HG03575 (cell line): ENCODE data around the gene SNTA1.
"Not testable (repeated sequence)": the region's sequence is repeated elsewhere in the genome, so short reads cannot be mapped to it uniquely, and the experiment has no call there.

Experiments
- ATAC-seq: cut with Tn5 transposase; IDR thresholded peaks from one replicate; pipeline ENCODE4 v1.9.1; 2021; ENCODE audit not compliant: unreplicated experiment, insufficient number of reproducible peaks, low FRiP score; ENCODE audit errors: extremely low read depth

Gene SNTA1

DNA sequence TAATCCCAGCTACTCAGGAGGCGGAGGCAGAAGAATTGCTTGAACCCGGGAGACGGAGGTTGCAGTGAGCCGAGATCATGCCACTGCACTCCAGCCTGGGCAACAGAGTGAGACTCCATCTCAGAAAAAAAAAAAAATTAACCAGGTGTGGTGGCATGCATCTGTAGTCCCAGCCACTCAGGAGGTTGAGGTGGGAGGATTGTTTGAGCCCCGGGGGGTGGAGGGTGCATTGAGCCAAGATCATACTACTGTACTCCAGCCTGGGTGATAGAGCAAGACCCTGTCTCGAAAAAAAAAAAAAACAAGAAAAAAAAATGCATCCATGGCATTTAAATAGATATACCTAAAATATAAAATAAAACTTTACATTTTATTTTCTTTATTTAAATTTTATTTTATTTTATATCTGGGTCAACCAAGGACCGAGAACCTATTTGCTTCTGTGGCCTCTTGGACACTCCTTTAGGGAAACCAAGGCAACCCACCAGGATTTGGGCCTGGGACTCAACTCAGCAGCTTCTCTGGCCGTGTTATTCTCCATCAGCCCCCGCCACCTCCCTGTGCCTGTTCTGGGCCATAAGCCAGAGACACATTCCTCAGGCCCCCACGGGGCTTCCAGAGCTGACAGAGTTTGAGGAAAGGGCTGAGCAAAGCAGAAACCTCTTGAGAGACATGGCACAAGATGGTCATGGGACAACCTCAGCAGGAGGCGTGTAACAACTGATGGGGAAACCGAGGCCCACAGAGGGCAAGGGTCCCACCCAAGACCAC is 6.2 kb downstream of the SNTA1 start:
- ATAC-seq, result no peak

- no peak for ATAC-seq
Measured at GRCh38 chr20:33434434-33434833, 9.1 kb downstream of the SNTA1 start.

- no peak for ATAC-seq
Measured at GRCh38 chr20:33433465-33434234, 9.9 kb downstream of the SNTA1 start.

DNA sequence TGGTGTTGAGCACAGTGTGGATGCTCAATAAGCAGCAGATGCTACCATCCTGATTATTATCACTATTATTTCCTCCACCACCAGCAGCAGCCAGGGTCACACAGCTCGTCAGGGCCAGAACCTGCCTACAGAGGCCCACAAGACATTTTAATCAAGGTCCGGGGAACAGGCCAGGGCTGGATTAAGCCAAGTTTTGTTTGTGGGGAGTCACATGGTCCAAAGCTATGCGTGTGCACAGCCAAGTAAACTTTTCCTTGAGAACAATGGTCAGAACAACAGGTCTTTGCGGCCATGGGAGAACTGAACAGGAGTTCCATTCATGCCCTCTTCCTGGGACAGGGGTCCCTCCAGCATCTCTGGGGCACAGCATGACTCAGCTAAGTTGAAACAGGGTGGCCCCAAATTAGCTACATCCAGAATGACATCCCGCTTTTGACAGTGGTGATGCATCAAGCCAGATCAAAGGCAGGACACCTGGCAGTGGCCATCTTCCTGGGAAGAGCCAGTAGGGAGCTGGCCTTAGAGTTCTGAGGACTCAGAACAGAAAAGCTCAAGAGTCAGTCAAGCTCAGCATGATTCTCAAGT is 11.7 kb downstream of the SNTA1 start:
- no peak for ATAC-seq

DNA sequence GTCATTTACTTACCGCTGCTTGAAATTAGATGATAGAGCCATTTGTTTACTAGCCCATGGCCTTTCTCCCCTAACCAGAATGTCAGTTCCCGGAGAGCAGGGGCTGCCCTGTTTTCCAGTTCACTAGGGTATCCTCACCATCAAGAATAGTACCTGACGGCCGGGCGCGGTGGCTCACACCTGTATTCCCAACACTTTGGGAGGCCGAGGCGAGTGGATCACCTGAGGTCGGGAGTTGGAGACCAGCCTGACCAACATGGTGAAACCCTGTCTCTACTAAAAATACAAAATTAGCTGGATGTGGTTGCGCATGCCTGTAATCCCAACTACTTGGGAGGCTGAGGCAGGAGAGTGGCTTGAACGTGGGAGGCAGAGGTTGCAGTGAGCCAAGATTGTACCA is 19.7 kb downstream of the SNTA1 start:
- not testable (repeated sequence) for ATAC-seq

GRCh38 chr20:33423141-33423834 is 20.3 kb downstream of the SNTA1 start:
- ATAC-seq, result no peak

DNA sequence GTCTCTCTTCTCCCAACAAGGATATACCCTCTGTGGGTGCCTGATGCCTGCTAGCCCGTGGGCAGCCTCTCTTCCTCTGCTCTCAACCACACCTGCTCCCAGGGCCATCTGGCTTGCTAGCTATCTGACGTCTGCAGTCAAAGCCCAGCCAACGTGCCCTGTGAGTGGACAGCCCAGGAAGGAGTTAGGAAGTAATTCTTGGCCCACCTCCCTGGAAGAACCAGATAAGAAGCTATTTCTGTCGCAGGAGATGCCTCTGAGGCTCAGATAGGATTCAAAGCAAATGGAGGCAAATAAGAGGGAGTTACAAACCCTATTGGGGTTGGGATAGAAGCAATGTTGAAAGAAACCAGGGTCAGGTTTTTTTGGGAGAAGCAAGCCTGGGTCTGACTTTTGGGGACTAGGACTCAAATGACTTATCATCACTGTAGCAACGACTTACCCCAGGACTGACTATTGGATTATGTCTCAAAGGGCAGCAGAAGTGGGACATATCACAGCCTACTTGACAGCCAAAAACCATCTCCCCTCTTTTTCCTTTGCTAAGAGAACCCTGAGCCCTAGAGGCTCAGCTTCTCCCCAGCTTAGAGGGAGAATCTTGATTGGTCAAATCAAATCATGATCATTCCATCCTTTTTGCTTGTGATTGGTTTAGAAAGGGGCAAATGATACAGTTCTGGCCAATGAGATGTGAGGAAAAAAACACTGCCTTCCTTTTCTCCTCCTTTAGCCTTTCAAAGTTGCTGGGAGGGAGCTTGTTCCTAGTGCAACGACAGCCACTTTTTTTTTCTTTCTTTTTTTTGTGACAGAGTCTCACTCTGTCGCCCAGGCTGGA is 24.2 kb downstream of the SNTA1 start:
- no peak for ATAC-seq

DNA sequence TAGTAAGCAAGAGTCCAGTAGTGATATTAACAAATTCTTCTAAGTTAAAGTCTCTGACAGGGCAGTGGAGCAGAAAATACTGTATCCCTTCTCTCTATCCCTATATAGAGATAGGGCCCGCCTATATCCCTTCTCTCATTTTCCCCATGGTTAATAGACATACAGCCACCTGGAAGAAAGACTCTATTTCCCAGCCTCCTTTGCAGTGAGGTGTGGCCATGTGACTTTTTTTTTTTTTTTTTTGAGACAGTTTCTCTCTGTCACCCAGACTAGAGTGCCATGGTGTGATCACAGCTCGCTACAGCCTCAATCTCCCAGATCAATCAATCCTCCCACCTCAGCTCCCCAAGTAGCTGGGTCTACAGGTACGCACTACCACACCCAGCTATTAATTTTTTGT is 25.5 kb downstream of the SNTA1 start:
- no peak for ATAC-seq

GRCh38 chr20:33415948-33416347 is 27.6 kb downstream of the SNTA1 start:
- ATAC-seq, result no peak

DNA sequence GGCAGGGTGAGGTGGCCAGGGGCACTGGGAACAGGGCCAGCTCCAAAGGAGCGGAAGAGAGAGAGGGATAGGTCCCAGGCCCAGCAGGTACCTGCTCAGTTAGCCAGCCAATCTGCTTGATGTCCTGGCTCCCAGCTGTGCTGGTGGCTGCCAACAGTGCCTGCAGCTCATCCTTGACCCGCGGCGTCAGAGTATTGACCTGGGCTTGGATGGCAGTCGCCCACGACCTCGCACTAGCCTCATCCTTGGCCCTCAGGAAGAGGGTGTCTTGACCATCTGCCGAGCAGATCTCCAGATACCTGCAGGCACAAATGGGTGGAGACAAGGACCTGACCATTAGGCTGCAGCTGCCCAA is 31.1 kb downstream of the SNTA1 start:
- no peak for ATAC-seq

GRCh38 chr20:33411711-33412483 is 31.7 kb downstream of the SNTA1 start:
- ATAC-seq, result no peak

- ATAC-seq, result no peak
Measured at GRCh38 chr20:33411242-33411641, 32.3 kb downstream of the SNTA1 start.

DNA sequence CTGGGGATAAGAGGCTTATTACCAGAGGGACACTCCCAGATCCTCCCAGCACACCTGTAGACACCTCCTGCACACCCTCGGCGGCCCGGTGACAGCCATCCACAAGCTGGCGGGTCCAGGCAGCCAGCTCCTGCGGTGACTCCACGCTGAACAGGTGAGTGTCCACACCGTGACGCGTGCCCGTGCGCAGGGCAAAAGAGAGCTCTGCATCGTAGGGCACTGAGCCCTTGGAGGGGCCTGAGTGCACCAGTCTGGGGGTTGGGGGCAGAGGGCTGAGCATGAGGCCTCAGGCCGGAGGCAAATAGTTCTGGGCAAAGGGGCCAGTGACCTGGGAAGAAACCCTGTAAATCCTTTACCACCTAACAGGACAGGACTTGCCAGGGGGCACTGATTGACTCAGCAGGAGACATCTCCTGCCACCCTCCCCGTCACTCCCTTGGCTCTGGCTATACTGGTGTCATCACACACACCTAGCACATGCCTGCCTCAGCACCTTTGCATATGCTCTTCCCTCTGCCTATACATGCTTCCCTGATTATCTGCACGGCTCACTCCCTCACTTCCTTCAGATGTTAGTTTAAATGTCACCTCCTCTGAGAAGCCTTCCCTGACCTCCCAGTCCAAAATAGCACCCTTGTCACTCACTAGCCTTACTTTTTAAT is 33.4 kb downstream of the SNTA1 start:
- ATAC-seq, result no peak

DNA sequence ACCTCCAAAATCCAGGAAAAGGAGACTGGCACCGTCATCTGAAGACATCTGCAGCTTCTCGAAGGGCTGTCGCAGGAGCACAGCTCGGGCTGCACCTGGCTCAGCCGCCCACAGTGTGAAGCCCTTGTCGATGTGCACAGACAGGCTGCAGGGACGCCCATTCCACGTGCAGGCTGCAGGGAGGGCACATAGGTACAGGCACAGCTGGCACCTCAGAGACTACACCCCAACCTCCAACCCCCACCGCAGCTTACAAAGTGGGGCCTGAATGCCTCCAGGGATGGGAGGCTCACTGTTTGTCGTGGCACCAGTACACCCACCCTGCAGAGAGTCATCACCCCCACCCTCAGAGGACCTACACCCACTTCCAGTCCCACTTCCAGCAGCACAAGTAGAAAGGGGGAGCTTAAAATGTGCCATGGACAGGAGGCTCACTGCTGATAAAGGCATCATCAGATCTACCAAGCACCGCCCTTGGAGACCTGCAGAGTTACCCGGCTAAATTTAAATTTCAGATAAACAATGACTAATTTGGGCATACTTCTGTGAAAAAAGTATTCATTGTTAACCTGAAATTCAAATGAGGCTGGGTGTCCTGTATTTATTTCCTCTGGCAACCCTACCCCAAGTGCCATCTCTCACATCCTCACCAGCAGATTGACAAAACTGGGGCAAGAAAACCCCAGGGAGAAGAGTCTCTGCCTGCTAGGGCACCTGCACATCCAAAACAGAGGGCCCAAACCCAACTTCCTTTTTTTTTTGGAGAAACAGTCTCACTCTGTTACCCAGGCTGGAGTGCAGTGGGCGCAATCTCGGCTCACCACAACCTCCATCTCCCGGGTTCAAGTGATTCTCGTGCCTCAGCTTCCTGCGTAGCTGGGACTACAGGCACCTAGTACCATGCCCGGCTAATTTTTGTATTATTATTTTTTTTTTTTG is 34.6 kb downstream of the SNTA1 start:
- ATAC-seq, result no peak

DNA sequence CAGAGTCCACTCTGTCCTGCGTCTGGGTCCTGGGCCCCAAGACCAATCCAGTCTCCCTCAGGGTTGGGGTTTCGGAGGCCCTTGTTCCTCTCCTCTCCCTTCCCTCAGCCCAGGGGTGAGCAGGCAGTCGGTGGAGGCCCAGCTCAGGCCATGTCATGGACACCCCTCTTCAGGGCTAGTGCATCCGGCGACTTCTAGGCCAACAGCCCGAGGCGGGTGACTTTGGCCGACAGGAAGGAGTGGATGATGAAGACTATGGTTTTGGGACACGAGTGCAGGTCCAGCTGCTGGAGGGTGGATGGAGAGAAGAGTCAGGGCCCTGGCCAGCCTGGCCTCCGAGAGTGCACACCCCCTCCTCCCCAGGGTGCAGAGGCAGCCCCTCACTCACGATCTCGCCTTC is 35.2 kb downstream of the SNTA1 start:
- ATAC-seq, result no peak

DNA sequence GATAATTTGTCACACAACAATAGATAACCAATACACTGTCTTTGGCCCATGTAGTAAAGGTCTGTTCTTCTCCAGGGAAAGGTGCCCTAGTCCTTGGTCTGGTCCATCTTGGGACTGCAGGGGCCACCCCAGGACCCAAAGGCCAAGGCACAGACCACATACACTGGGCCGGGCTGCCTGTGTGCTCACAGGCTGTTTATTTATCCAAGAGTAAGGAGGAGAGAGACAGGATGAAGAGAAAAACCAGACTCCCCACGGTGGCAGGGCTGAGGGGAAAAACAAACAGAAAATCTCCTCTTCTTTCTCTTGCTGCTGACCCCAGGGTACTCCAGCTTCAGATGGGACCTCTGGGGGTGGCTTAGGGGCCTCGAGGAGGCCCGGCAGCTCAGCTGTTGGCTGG is 35.8 kb downstream of the SNTA1 start:
- ATAC-seq, result no peak

DNA sequence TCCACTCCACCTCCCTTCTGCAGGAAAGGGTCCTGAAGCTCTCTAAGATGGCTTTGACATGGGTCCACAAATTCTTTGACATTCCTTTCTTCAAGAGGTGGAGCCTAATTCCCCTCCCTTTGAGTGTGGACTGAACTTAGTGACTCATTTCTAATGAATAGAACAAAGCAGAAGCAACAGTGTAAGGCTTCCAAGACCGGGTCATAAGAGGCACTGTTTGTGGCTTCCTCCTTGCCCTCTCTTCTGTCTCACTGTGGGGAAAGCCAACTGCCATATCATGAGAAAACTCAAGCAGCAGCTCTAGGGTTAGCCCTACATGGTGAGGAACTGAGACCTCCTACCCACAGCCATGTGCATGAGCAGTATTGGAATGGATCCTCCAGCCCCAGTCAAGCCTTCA is 36.3 kb downstream of the SNTA1 start:
- ATAC-seq, result no peak
